ENCODE results near the gene POSTN. TPM values are rescaled to one million over a fixed set of nuclear protein-coding genes. Genes with fewer than 3 reads are reported as not detected.

Gene POSTN
- total and polyA plus RNA-seq, 4 donors: 1.0 to 10.9 (median 1.3) TPM

DNA sequence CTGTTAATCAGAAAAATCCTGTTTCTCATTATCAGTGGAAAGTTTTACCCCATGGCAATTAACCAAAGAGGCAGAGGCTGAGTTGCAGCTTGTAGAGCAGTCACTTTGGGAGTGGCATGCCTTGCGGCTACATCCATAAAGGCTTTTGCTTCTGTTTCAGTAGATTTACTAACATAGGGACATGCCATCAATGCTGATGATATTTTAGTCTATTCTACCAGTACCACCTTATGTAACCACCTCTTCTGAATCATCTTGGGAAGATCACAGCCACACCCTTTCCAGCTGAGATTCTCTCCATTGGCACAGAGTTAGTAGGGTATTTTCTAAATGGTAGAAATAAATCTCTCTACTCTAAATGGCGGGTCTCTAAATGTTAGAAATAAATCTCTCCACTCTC, 37.5 kb downstream of the POSTN start:
- no peaks in the 10 kb centered on the region for H3K27me3 ChIP-seq (ENCODE audit: control insufficient read depth in 4 of 4, insufficient read depth in 4 of 4, low read length in 3 of 4)

More for the DNA sequence above, 37.5 kb downstream of the POSTN start:
- Histone ChIP-seq H3K4me1 (ENCODE audit: control insufficient read depth in 4 of 4, insufficient read depth in 4 of 4, low read length in 3 of 4) (no peaks in the 10 kb centered on the region), H3K4me3 (ENCODE audit: low read depth in 1 of 3, low read length in 3 of 3) (no peak overlapping the region), H3K9ac (ENCODE audit: low read depth in 1 of 2, low read length in 2 of 2) (no peak overlapping the region), H3K9me3 (ENCODE audit: control insufficient read depth in 4 of 4, low read length in 3 of 4) (peaks cover 0 to 8% (median under 1%) of the 10 kb centered on the region in 4 donors), H3K36me3 (ENCODE audit: control insufficient read depth in 4 of 4, insufficient read depth in 3 of 4, low read depth in 1 of 4, low read length in 3 of 4) (no peaks in the 10 kb centered on the region), H3K27ac (ENCODE audit: low read depth in 1 of 2, low read length in 2 of 2) (no peak overlapping the region)
- TF ChIP-seq YY1 (IDR thresholded peaks at IDR 0.05) (no peak), SP1 (IDR thresholded peaks at IDR 0.05) (no peak), RXRA (IDR thresholded peaks at IDR 0.05) (no peak), GABPA (IDR thresholded peaks at IDR 0.05 in 1 of 2, conservative IDR thresholded peaks at IDR 0.05 in 1 of 2) (no peak), RAD21 (IDR thresholded peaks at IDR 0.05) (no peak), HNF4G (IDR thresholded peaks at IDR 0.05) (no peak), EGR1 (IDR thresholded peaks at IDR 0.05; ENCODE audit: low read depth in 2 of 2) (no peak), JUND (IDR thresholded peaks at IDR 0.05) (no peak), FOXA2 (IDR thresholded peaks at IDR 0.05) (no peak), HNF4A (conservative IDR thresholded peaks at IDR 0.05) (no peak), FOXA1 (IDR thresholded peaks at IDR 0.05) (no peak), NR2F2 (IDR thresholded peaks at IDR 0.05) (no peak), TAF1 (conservative IDR thresholded peaks at IDR 0.05) (no peak), ZBTB33 (IDR thresholded peaks at IDR 0.05) (no peak)
- TF ChIP-seq, protein P1, sequence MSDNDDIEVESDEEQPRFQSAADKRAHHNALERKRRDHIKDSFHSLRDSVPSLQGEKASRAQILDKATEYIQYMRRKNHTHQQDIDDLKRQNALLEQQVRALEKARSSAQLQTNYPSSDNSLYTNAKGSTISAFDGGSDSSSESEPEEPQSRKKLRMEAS (IDR thresholded peaks at IDR 0.05): no peak
- TF ChIP-seq, protein P2, sequence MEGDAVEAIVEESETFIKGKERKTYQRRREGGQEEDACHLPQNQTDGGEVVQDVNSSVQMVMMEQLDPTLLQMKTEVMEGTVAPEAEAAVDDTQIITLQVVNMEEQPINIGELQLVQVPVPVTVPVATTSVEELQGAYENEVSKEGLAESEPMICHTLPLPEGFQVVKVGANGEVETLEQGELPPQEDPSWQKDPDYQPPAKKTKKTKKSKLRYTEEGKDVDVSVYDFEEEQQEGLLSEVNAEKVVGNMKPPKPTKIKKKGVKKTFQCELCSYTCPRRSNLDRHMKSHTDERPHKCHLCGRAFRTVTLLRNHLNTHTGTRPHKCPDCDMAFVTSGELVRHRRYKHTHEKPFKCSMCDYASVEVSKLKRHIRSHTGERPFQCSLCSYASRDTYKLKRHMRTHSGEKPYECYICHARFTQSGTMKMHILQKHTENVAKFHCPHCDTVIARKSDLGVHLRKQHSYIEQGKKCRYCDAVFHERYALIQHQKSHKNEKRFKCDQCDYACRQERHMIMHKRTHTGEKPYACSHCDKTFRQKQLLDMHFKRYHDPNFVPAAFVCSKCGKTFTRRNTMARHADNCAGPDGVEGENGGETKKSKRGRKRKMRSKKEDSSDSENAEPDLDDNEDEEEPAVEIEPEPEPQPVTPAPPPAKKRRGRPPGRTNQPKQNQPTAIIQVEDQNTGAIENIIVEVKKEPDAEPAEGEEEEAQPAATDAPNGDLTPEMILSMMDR (IDR thresholded peaks at IDR 0.05; ENCODE audit: low read depth, low read length, missing input control): no peak
- TF ChIP-seq, protein P3, sequence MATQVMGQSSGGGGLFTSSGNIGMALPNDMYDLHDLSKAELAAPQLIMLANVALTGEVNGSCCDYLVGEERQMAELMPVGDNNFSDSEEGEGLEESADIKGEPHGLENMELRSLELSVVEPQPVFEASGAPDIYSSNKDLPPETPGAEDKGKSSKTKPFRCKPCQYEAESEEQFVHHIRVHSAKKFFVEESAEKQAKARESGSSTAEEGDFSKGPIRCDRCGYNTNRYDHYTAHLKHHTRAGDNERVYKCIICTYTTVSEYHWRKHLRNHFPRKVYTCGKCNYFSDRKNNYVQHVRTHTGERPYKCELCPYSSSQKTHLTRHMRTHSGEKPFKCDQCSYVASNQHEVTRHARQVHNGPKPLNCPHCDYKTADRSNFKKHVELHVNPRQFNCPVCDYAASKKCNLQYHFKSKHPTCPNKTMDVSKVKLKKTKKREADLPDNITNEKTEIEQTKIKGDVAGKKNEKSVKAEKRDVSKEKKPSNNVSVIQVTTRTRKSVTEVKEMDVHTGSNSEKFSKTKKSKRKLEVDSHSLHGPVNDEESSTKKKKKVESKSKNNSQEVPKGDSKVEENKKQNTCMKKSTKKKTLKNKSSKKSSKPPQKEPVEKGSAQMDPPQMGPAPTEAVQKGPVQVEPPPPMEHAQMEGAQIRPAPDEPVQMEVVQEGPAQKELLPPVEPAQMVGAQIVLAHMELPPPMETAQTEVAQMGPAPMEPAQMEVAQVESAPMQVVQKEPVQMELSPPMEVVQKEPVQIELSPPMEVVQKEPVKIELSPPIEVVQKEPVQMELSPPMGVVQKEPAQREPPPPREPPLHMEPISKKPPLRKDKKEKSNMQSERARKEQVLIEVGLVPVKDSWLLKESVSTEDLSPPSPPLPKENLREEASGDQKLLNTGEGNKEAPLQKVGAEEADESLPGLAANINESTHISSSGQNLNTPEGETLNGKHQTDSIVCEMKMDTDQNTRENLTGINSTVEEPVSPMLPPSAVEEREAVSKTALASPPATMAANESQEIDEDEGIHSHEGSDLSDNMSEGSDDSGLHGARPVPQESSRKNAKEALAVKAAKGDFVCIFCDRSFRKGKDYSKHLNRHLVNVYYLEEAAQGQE (IDR thresholded peaks at IDR 0.05): no peak
- TF ChIP-seq, protein P4, sequence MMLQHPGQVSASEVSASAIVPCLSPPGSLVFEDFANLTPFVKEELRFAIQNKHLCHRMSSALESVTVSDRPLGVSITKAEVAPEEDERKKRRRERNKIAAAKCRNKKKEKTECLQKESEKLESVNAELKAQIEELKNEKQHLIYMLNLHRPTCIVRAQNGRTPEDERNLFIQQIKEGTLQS (IDR thresholded peaks at IDR 0.05): no peak
- WGBS: 84% methylated on average over 2 of the region's 2 CpGs
- no peak for DNase-seq (ENCODE audit: low spot score)

Measured in liver (tissue), 9 donors.